Skeletal muscle tissue (tissue), 4 donors: ENCODE data around the gene PRDM11. TPM values are rescaled to one million over a fixed set of nuclear protein-coding genes. Genes with fewer than 3 reads are reported as not detected.

ENCODE experiments used
- H3K27ac ChIP-seq: one replicate; pipeline ENCODE4 v1.7.0; 2013; ENCODE audit warnings: mild to moderate bottlenecking, low read depth, low read length, inconsistent platforms
- H3K27me3 ChIP-seq, 3 donors: one replicate each; pipeline ENCODE4 v1.7.0; 2013; ENCODE audit warnings: low read length in 3 of 3; ENCODE audit not compliant: control insufficient read depth in 3 of 3, insufficient read depth in 3 of 3
- H3K36me3 ChIP-seq, 3 donors: one replicate each; pipeline ENCODE4 v1.7.0; 2013; ENCODE audit warnings: low read length in 3 of 3; ENCODE audit not compliant: control insufficient read depth in 3 of 3, insufficient read depth in 3 of 3
- H3K4me1 ChIP-seq, 3 donors: one replicate each; pipeline ENCODE4 v1.7.0; 2013; ENCODE audit warnings: low read length in 3 of 3, mild to moderate bottlenecking in 3 of 3; ENCODE audit not compliant: control insufficient read depth in 3 of 3, insufficient read depth in 3 of 3
- H3K4me3 ChIP-seq, 3 donors: one replicate each; pipeline ENCODE4 v1.7.0; 2013; ENCODE audit warnings: low read length in 3 of 3
- H3K9ac ChIP-seq, 3 donors: one replicate each; pipeline ENCODE4 v1.7.0; 2013; ENCODE audit warnings: low read length in 3 of 3, mild to moderate bottlenecking in 3 of 3, moderate library complexity in 2 of 3, low read depth in 1 of 3
- H3K9me3 ChIP-seq, 3 donors: one replicate each; pipeline ENCODE4 v1.7.0; 2013; ENCODE audit warnings: low read length in 3 of 3; ENCODE audit not compliant: control insufficient read depth in 3 of 3
- total RNA-seq: library from RNA; depleted of rRNA; stranded (reverse); fragments of >200 nt; gene quantifications from one replicate; pipeline ENCODE4 v1.2.3, GENCODE V29; 2014
- donor health status: Osteomylitis.

Gene PRDM11
- 9.4 TPM for total RNA-seq

DNA sequence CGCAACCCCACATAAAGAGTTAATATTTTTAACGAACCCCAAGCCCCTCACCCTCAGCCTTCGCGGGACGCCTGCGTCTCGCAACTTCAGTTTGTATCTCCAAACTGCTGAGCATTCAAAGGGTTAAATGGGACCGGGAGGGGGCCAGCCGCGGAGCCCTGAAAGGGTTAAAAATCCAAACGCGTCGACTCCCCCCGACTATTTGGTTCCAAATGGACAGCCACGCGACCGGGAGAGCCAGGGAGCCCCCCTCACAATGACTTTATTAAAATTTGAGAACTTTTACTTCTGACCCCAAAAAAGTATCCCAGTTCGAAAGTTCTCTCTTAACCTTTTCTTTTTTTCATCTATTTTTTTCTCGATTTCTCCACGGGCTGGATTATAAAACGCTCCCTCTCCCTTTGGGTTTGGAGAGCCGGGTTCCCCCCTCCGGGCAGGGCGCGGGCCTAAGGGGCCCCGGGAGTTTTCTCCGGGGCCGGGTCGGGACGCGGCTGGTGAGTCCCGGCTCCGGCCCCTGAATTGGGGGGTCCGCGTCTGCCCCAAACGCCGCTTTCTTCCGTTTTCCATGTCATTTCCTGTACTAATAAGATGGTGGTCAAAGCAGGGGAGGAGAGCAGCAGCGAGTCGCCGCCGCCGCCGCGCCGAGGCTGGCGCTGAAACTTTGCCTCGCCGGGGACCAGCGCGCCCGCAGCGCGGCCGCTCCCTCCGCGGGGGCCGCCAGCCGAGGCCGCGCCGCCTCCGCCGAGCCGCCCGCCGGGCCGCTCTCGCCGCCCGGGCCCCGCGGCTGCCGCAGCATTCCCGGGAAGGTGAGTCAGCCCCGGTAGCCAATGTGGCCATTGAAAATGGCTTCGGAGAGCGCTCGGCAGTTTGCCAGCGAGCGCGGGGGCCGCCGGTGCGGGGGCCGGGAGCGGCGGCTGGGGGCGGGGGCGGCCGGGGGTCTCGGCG is at the start of gene PRDM11:
TSS of gene PRDM11 (plus strand) at position 568 of the 945 bp plus-strand sequence. CDS start 35,128 bp downstream, outside the sequence.
- peak within 1 kb of the TSS; percentile 84 to 93 (median 85) for H3K9ac ChIP-seq
- H3K4me1 ChIP-seq = peaks cover 20 to 23% (median 22%) of the 10 kb centered on the region in 3 donors
- peak within 1 kb of the TSS; percentile 91 for H3K27ac ChIP-seq
- H3K36me3 ChIP-seq = no peaks in the 10 kb centered on the region
- H3K27me3 ChIP-seq = no peaks in the 10 kb centered on the region
- no peaks in the 10 kb centered on the region for H3K9me3 ChIP-seq
- peak within 1 kb of the TSS; percentile 91 to 95 (median 95) for H3K4me3 ChIP-seq

DNA sequence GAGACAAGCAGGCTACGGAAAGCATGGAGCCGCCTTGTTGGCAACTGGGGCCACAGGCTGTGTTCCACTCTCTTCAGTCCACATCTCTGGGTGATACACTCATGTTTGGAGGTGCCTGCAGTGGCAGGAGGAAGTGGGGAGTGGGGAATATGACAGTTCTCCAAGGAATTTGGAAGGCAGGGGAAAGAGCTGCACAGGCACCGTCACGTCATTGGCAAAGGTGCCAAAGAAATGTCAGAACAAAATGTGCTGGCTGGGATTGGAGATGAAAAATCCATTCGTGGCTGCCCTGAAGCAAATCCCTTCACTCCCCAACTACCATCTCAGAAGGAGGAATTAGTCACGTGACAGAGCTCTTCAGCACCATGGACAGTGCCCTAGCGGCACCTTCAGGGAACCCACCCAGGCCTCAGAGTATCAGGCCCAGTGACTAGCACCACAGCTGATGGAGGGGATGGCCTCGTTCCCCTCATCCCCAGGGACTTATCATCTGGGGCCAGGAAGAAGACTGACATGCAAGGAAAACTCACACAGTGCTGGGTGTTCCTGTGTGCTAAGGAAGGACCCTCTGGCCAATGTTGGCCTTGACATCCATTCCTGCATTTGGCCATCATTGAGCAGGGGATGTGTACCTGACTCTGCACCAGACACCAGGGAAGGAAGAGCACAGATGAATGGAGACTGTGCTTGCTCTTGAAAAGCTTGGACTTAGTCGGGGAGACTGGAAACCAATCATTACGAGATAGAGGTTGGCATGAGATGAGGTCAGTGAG is 48.5 kb upstream of the PRDM11 start:
- Histone ChIP-seq H3K36me3 (no peaks in the 10 kb centered on the region), H3K27me3 (peaks cover 7 to 19% (median 11%) of the 10 kb centered on the region in 3 donors), H3K4me3 (no peak overlapping the region), H3K9ac (no peak overlapping the region), H3K27ac (no peak overlapping the region), H3K4me1 (peaks cover 8 to 20% (median 9%) of the 10 kb centered on the region in 3 donors), H3K9me3 (no peaks in the 10 kb centered on the region)

DNA sequence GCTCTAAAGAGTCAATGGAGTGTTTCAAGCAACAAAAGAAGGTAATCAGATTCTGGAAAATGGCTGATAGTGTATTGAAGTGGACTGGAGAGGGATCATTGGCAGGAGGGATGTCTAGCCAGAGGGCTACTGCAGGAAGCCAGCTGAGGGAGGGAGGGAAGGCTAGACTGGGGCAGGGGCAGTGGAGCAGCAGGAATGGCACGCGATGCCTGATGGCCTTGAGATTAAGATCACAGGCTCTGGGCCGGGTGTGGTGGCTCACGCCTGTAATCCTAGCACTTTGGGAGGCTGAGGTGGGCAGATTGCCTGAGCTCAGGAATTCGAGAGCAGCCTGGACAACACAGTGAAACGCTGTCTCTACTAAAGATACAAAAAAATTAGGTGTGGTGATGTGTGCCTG is 47.5 kb upstream of the PRDM11 start:
- Histone ChIP-seq H3K27ac (no peak overlapping the region), H3K27me3 (peaks cover 7 to 20% (median 11%) of the 10 kb centered on the region in 3 donors), H3K4me1 (peaks cover 10 to 15% (median 10%) of the 10 kb centered on the region in 3 donors), H3K9me3 (no peaks in the 10 kb centered on the region), H3K36me3 (no peaks in the 10 kb centered on the region), H3K9ac (no peak overlapping the region), H3K4me3 (no peak overlapping the region)

DNA sequence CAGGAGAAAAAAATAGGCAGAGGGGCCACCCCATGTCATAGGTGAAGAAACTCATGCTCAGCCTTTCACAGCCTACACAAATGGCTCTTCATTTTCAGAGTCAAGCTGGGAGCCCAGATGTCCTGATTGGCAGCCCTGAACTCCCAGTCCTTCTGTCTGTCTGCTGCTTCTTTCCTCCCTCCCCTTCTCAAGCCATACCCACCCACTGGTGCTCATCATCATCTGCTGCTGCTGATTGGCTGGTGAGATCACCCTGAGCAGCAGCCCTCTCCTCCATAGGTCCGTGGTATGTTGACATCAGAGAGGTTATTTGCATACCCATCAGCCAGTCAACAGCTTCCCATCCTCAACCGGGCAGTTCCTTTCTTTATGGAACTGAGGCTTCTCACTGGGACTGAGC is 46.1 kb upstream of the PRDM11 start:
- Histone ChIP-seq H3K4me1 (peaks cover 10 to 17% (median 11%) of the 10 kb centered on the region in 3 donors), H3K4me3 (no peak overlapping the region), H3K9me3 (no peaks in the 10 kb centered on the region), H3K27ac (no peak overlapping the region), H3K36me3 (no peaks in the 10 kb centered on the region), H3K27me3 (peaks cover 7 to 20% (median 11%) of the 10 kb centered on the region in 3 donors), H3K9ac (no peak overlapping the region)

DNA sequence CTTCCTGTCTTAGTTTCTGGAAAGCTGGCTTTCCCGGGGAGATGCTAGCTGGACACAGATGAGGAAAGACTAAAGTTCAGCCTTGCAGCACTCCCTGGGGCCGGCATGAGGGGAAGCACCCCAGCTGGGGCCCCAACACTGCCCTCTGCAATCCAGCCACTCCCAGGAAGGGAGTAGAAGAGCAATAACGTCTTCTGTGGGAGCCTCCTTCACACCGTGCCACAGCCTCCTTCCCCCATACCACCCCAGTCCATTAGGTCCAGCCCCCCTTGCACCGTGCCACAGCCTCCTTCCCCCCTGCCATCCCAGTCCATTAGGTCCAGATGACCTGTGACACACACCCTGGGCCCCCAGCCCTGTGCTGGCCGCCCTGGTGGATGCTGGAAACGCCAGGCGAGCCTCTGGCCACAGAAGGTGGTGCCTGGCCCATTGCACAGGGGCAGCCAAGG is 44.1 kb upstream of the PRDM11 start:
- Histone ChIP-seq H3K36me3 (no peaks in the 10 kb centered on the region), H3K4me1 (peaks cover 5 to 18% (median 14%) of the 10 kb centered on the region in 3 donors), H3K9me3 (no peaks in the 10 kb centered on the region), H3K27ac (no peak overlapping the region), H3K4me3 (no peak overlapping the region), H3K9ac (peak overlapping the region in 1 of 3 donors; percentile 33), H3K27me3 (peaks cover 11 to 23% (median 15%) of the 10 kb centered on the region in 3 donors)

DNA sequence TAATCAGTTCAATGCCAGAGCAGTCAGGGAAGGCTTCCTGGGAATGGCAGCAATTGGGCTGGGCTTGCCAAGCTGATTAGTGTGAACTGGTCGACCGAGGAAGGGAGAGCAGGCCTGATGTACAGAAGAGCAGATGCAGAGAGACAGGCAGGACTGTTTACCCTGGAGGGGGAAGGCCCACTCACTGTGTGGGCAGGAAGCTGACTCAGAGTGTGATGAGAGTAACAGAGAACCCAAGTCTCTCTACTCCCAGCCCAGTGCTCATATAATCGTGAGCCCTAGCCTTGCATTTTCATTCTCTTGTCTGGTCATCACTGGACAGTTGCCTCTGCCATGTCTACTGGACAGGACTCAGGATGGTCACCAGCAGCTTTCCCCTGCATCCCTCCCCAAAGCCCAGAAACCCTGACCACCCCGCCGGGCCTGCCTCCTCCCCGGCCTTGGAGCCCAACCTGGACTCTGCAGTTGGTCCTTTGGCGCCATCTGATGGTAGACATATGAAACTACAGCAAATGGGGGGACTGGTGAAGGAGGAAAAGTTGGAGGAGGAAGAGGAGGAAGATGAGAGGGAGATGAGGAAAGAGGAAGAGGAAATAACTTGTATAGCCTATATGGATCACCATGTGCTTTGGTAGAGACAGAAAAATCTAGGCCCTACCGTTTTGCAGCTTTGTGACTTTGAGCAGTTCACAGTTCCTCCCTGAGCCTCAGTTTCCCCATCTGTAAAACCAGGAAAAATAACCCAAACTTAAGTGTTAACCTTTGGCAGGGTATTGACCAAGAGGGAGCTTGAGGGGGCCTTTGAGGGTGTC is 43.4 kb upstream of the PRDM11 start:
- Histone ChIP-seq H3K4me1 (peaks cover 5 to 14% (median 13%) of the 10 kb centered on the region in 3 donors), H3K27ac (no peak overlapping the region), H3K36me3 (no peaks in the 10 kb centered on the region), H3K9me3 (no peaks in the 10 kb centered on the region), H3K9ac (no peak overlapping the region), H3K4me3 (no peak overlapping the region), H3K27me3 (peaks cover 10 to 18% (median 15%) of the 10 kb centered on the region in 3 donors)

DNA sequence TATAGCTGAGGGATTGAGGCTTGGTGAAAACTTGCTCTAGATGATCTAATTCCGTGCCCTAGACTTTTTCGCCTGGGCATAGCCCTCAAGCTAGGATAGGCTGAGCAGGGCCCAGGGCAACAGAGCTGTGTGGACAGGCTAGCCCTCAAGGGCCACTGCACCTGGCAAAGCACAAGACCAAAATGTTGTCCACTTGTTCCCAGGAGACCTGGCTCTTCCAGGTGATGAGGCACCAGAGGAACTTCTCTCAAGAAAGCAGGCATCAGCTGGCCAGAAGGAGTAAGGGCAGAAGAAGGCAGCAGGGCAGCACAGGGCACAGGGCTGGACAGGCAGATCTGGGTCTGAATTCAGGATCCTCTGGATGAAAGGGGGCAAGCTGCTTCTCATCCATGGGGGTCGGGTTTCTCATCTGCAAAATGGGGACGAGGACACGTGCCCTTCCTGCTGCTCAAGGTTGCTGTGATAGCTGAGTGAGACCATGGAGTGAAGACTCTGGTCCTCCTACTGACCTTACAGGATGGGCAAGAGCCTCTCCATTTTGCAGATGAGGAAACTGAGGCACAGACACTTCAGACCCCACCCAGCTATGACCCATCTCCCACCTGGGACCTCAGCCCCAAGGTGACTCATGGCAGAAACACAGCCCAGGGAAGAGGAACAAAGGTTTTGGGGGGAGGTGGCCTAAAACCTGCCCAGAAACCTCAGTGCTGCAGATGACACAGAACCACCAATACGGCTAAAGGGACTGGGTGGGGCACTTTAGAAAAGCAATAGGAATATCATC is 42.2 kb upstream of the PRDM11 start:
- Histone ChIP-seq H3K27ac (no peak overlapping the region), H3K9ac (no peak overlapping the region), H3K4me3 (no peak overlapping the region), H3K9me3 (no peaks in the 10 kb centered on the region), H3K27me3 (peaks cover 2 to 18% (median 15%) of the 10 kb centered on the region in 3 donors), H3K36me3 (no peaks in the 10 kb centered on the region), H3K4me1 (peaks cover 5 to 14% (median 13%) of the 10 kb centered on the region in 3 donors)

DNA sequence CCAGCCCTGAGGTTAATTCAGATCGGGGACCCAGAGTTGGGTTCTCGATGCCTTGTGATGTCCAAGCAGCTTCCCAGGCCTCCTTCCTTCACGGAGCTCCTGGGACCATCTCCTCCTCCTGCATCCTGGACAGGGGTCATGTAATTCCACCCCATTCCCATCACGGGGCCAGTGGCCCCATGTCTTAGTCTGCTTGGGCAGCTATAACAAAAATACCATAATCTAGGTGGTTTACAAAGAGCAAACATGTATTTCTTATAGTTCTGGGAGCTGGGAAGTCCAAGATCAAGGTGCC is 41.7 kb upstream of the PRDM11 start:
- Histone ChIP-seq H3K27me3 (peaks cover 2 to 18% (median 15%) of the 10 kb centered on the region in 3 donors), H3K4me1 (peaks cover 5 to 14% (median 13%) of the 10 kb centered on the region in 3 donors)

More for the DNA sequence above, 41.7 kb upstream of the PRDM11 start:
- no peaks in the 10 kb centered on the region for H3K36me3 ChIP-seq
- no peak overlapping the region for H3K4me3 ChIP-seq
- H3K27ac ChIP-seq = no peak overlapping the region
- H3K9ac ChIP-seq = no peak overlapping the region
- H3K9me3 ChIP-seq = no peaks in the 10 kb centered on the region
